GM18870 (cell line): Measurements from ENCODE around the gene EWSR1.

Experiments used
- ATAC-seq: cut with Tn5 transposase; IDR thresholded peaks from one replicate; pipeline ENCODE4 v1.9.1; 2021; ENCODE audit warnings: moderate library complexity; ENCODE audit not compliant: unreplicated experiment

EWSR1 gene

GRCh38 chr22:29302681-29303465 lies 34.8 kb downstream of the EWSR1 start:
- no peak for ATAC-seq

- no peak for ATAC-seq
Measured at GRCh38 chr22:29305836-29306174, 37.7 kb downstream of the EWSR1 start.

- no peak for ATAC-seq
Measured at GRCh38 chr22:29306175-29306834, 38.2 kb downstream of the EWSR1 start, which contains the start of gene GAS2L1. TSS of gene GAS2L1 (plus strand) at chr22:29306650. CDS start at chr22:29308106, 1,456 bp downstream.

GRCh38 chr22:29306835-29307595 lies 38.9 kb downstream of the EWSR1 start:
- ATAC-seq: no peak

- ATAC-seq: no peak
Measured at GRCh38 chr22:29307596-29308147, 39.6 kb downstream of the EWSR1 start.

- no peak for ATAC-seq
Measured at GRCh38 chr22:29308148-29308790, 40.2 kb downstream of the EWSR1 start.

GRCh38 chr22:29308791-29309262 lies 40.8 kb downstream of the EWSR1 start:
- no peak for ATAC-seq

GRCh38 chr22:29309332-29310064 lies 41.4 kb downstream of the EWSR1 start:
- no peak for ATAC-seq

- no peak for ATAC-seq
Measured at GRCh38 chr22:29310065-29310862, 42.2 kb downstream of the EWSR1 start.

- ATAC-seq: no peak
Measured at GRCh38 chr22:29310863-29311339, 42.8 kb downstream of the EWSR1 start.

GRCh38 chr22:29311464-29312217 lies 43.6 kb downstream of the EWSR1 start:
- no peak for ATAC-seq

GRCh38 chr22:29312218-29313125 lies 44.4 kb downstream of the EWSR1 start:
- no peak for ATAC-seq

GRCh38 chr22:29313126-29313575 lies 45.1 kb downstream of the EWSR1 start:
- ATAC-seq: no peak

- ATAC-seq: no peak
Measured at GRCh38 chr22:29313576-29314466, 45.8 kb downstream of the EWSR1 start.

GRCh38 chr22:29314537-29315285 lies 46.6 kb downstream of the EWSR1 start:
- ATAC-seq: no peak
